Stimulated activated memory B cell treated with anti-CD40 and anti-IgM and Interleukin-4, amounts not matched to agents 10 μg/mL and 1 μg/mL and 100 μg/mL, for 72 hours (primary cell): Measurements from ENCODE around the gene KRT13.

Source experiments
- ATAC-seq: fragments of 150-1000 bp; cut with Tn5 transposase; 2 replicates; pipeline ENCODE4 v1.10.0; 2021
- H3K27ac Mint-ChIP-seq: one replicate; pipeline ENCODE4 v1.8.0; 2022; ENCODE audit warnings: mild to moderate bottlenecking, mixed read lengths
- H3K27me3 Mint-ChIP-seq: one replicate; pipeline ENCODE4 v1.8.0; 2022; ENCODE audit warnings: mixed read lengths
- H3K36me3 Mint-ChIP-seq: one replicate; pipeline ENCODE4 v1.8.0; 2022; ENCODE audit warnings: mixed read lengths
- H3K4me1 Mint-ChIP-seq: one replicate; pipeline ENCODE4 v1.8.0; 2022; ENCODE audit warnings: mixed read lengths
- H3K4me3 Mint-ChIP-seq: one replicate; pipeline ENCODE4 v1.8.0; 2022; ENCODE audit warnings: mild to moderate bottlenecking, moderate library complexity, mixed read lengths
- H3K9me3 Mint-ChIP-seq: one replicate; pipeline ENCODE4 v1.8.0; 2022; ENCODE audit warnings: mixed read lengths

Gene KRT13

GRCh38 chr17:41516830-41517283 is 11.4 kb upstream of the KRT13 start:
- Mint-ChIP-seq H3K27me3 (peaks cover 69% of the 10 kb centered on the region), H3K4me1 (no peaks in the 10 kb centered on the region), H3K4me3 (no peak overlapping the region), H3K36me3 (no peaks in the 10 kb centered on the region), H3K27ac (no peak overlapping the region), H3K9me3 (no peaks in the 10 kb centered on the region)
- ATAC-seq, result no peak

- Mint-ChIP-seq H3K4me1 (no peaks in the 10 kb centered on the region), H3K4me3 (no peak overlapping the region), H3K27ac (no peak overlapping the region), H3K36me3 (no peaks in the 10 kb centered on the region), H3K9me3 (no peaks in the 10 kb centered on the region), H3K27me3 (peaks cover 64% of the 10 kb centered on the region)
- no peak for ATAC-seq
These were observed 10.9 kb upstream of the KRT13 start for GRCh38 chr17:41516147-41516829.

GRCh38 chr17:41513168-41513547 is 7.7 kb upstream of the KRT13 start:
- Mint-ChIP-seq H3K27ac (no peak overlapping the region), H3K4me3 (no peak overlapping the region), H3K4me1 (no peaks in the 10 kb centered on the region), H3K27me3 (peaks cover 40% of the 10 kb centered on the region), H3K9me3 (no peaks in the 10 kb centered on the region), H3K36me3 (no peaks in the 10 kb centered on the region)
- ATAC-seq, result no peak

GRCh38 chr17:41512546-41513167 is 7.2 kb upstream of the KRT13 start:
- no peak overlapping the region for H3K27ac Mint-ChIP-seq

GRCh38 chr17:41511716-41512115 is 6.3 kb upstream of the KRT13 start:
- H3K9me3 Mint-ChIP-seq, result no peaks in the 10 kb centered on the region
- H3K27ac Mint-ChIP-seq, result no peak overlapping the region
- no peaks in the 10 kb centered on the region for H3K4me1 Mint-ChIP-seq
- ATAC-seq, result no peak
- H3K4me3 Mint-ChIP-seq, result no peak overlapping the region
- no peaks in the 10 kb centered on the region for H3K36me3 Mint-ChIP-seq
- H3K27me3 Mint-ChIP-seq, result peaks cover 27% of the 10 kb centered on the region

More at GRCh38 chr17:41512546-41513167, 7.2 kb upstream of the KRT13 start:
- Mint-ChIP-seq H3K4me1 (no peaks in the 10 kb centered on the region), H3K27me3 (peaks cover 37% of the 10 kb centered on the region), H3K36me3 (no peaks in the 10 kb centered on the region), H3K4me3 (no peak overlapping the region), H3K9me3 (no peaks in the 10 kb centered on the region)
- no peak for ATAC-seq

- peaks cover 5% of the 10 kb centered on the region for H3K4me1 Mint-ChIP-seq
- H3K36me3 Mint-ChIP-seq, result no peaks in the 10 kb centered on the region
- no peak for ATAC-seq
- no peaks in the 10 kb centered on the region for H3K9me3 Mint-ChIP-seq
- H3K4me3 Mint-ChIP-seq, result no peak overlapping the region
- no peak overlapping the region for H3K27ac Mint-ChIP-seq
- peaks cover 21% of the 10 kb centered on the region for H3K27me3 Mint-ChIP-seq
These were observed 5.7 kb upstream of the KRT13 start for GRCh38 chr17:41511116-41511515.

- Mint-ChIP-seq H3K4me1 (peaks cover 8% of the 10 kb centered on the region), H3K4me3 (no peak overlapping the region), H3K27ac (no peak overlapping the region), H3K36me3 (no peaks in the 10 kb centered on the region), H3K27me3 (peaks cover 15% of the 10 kb centered on the region), H3K9me3 (no peaks in the 10 kb centered on the region)
- ATAC-seq, result no peak
These were observed 5.0 kb upstream of the KRT13 start for GRCh38 chr17:41510251-41511065.

- H3K27ac Mint-ChIP-seq, result no peak overlapping the region
- no peak overlapping the region for H3K4me3 Mint-ChIP-seq
- peaks cover 8% of the 10 kb centered on the region for H3K4me1 Mint-ChIP-seq
- no peaks in the 10 kb centered on the region for H3K36me3 Mint-ChIP-seq
- no peak for ATAC-seq
- H3K9me3 Mint-ChIP-seq, result no peaks in the 10 kb centered on the region
- H3K27me3 Mint-ChIP-seq, result no peaks in the 10 kb centered on the region
These were observed 2.0 kb upstream of the KRT13 start for GRCh38 chr17:41507315-41507880.

GRCh38 chr17:41505809-41506767 is 676 bp upstream of the KRT13 start:
- ATAC-seq, result peak; percentile 75
- no peak overlapping the region for H3K27ac Mint-ChIP-seq
- peaks cover 8% of the 10 kb centered on the region for H3K4me1 Mint-ChIP-seq
- H3K9me3 Mint-ChIP-seq, result no peaks in the 10 kb centered on the region
- H3K27me3 Mint-ChIP-seq, result peaks cover under 1% of the 10 kb centered on the region
- H3K4me3 Mint-ChIP-seq, result no peak overlapping the region
- H3K36me3 Mint-ChIP-seq, result no peaks in the 10 kb centered on the region

- Mint-ChIP-seq H3K36me3 (no peaks in the 10 kb centered on the region), H3K9me3 (no peaks in the 10 kb centered on the region), H3K4me1 (peaks cover 8% of the 10 kb centered on the region), H3K27ac (no peak overlapping the region), H3K4me3 (no peak overlapping the region), H3K27me3 (peaks cover 17% of the 10 kb centered on the region)
- no peak for ATAC-seq
These were observed 1.0 kb downstream of the KRT13 start for GRCh38 chr17:41504246-41504977.

- Mint-ChIP-seq H3K27ac (no peak overlapping the region), H3K9me3 (no peaks in the 10 kb centered on the region), H3K4me1 (peaks cover 12% of the 10 kb centered on the region), H3K36me3 (no peaks in the 10 kb centered on the region), H3K4me3 (no peak overlapping the region), H3K27me3 (peaks cover 22% of the 10 kb centered on the region)
- ATAC-seq, result no peak
These were observed 2.2 kb downstream of the KRT13 start for GRCh38 chr17:41503202-41503601.

- Mint-ChIP-seq H3K4me1 (peaks cover 14% of the 10 kb centered on the region), H3K27ac (no peak overlapping the region), H3K36me3 (no peaks in the 10 kb centered on the region), H3K27me3 (peaks cover 22% of the 10 kb centered on the region), H3K9me3 (no peaks in the 10 kb centered on the region), H3K4me3 (no peak overlapping the region)
- no peak for ATAC-seq
These were observed 5.1 kb downstream of the KRT13 start for GRCh38 chr17:41500131-41500911.

- Mint-ChIP-seq H3K9me3 (no peaks in the 10 kb centered on the region), H3K4me1 (peaks cover 14% of the 10 kb centered on the region), H3K27ac (no peak overlapping the region), H3K27me3 (peaks cover 22% of the 10 kb centered on the region), H3K4me3 (no peak overlapping the region), H3K36me3 (no peaks in the 10 kb centered on the region)
- ATAC-seq, result no peak
These were observed 5.7 kb downstream of the KRT13 start for GRCh38 chr17:41499714-41500113.
